Fibroblast of pulmonary artery (primary cell): ENCODE measurements around the gene EPS15.
"Not testable (repeated sequence)": the region's sequence is repeated elsewhere in the genome, so short reads cannot be mapped to it uniquely, and the experiment has no call there.

Experiments
- DNase-seq: peaks from one replicate; pipeline ENCODE4 v3.0.0-alpha.2; 2010; ENCODE audit warnings: low read depth
- H3K4me3 ChIP-seq: replicated peaks from 2 replicates; pipeline ENCODE4 v1.5.1; 2011; ENCODE audit warnings: low read depth, mild to moderate bottlenecking, control low read depth, low read length, moderate library complexity
- CTCF ChIP-seq: IDR thresholded peaks from 2 replicates; pipeline ENCODE4 v1.5.1; 2011; ENCODE audit warnings: mild to moderate bottlenecking, control low read depth, low read length, inconsistent platforms; ENCODE audit errors: missing control alignments

The EPS15 gene

GRCh38 chr1:51534447-51534846, 15.4 kb upstream of the EPS15 start:
- TF ChIP-seq CTCF: no peak
- no peak overlapping the region for H3K4me3 ChIP-seq
- no peak for DNase-seq

- no peak for TF ChIP-seq CTCF
- DNase-seq: no peak
- no peak overlapping the region for H3K4me3 ChIP-seq
Observed at GRCh38 chr1:51532853-51533252, 13.8 kb upstream of the EPS15 start.

- DNase-seq, H3K4me3 ChIP-seq: not testable (repeated sequence)
Observed at GRCh38 chr1:51530447-51530846, 11.4 kb upstream of the EPS15 start.

GRCh38 chr1:51527144-51527543, 8.1 kb upstream of the EPS15 start:
- no peak for DNase-seq
- no peak for TF ChIP-seq CTCF
- H3K4me3 ChIP-seq: no peak overlapping the region

- H3K4me3 ChIP-seq: no peak overlapping the region
- TF ChIP-seq CTCF: no peak
- no peak for DNase-seq
Observed at GRCh38 chr1:51526248-51526647, 7.2 kb upstream of the EPS15 start.

GRCh38 chr1:51525295-51525694, 6.2 kb upstream of the EPS15 start:
- TF ChIP-seq CTCF: no peak
- no peak overlapping the region for H3K4me3 ChIP-seq
- DNase-seq: no peak

- H3K4me3 ChIP-seq: no peak overlapping the region
- no peak for DNase-seq
- no peak for TF ChIP-seq CTCF
Observed at GRCh38 chr1:51524817-51525216, 5.8 kb upstream of the EPS15 start.

- no peak overlapping the region for H3K4me3 ChIP-seq
- no peak for DNase-seq
- TF ChIP-seq CTCF: no peak
Observed at GRCh38 chr1:51523931-51524330, 4.9 kb upstream of the EPS15 start.
